ENCODE data around the gene ERCC6L.

DNA sequence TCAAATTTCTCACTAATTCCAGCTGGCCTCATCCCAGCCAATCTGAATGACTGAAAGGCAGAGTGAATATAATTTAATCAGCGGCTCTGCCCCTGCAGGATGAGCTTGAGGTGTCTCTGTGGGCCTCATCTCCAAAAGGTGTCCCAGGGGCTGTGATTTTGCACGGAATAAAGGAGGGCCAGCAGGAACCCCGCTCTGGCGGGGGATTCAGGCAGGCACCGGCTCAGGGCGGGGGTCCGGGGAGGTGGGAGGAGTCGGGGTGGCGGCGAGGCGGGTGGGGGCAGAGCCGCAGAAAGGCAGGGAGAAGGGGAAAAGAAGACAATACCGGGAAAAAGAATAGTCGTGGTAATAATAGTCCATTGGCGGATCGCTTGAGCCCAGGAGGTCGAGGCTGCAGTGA is 16.0 kb upstream of the ERCC6L start:
- TF ChIP-seq CTCF (IDR thresholded peaks at IDR 0.05) (no peak), EZH2 (IDR thresholded peaks at IDR 0.05; ENCODE audit: borderline replicate concordance, insufficient read depth, low read depth, low read length, poor library complexity, severe bottlenecking) (no peak)
